Measurements from ENCODE around the gene SCAP. TPM values are rescaled to one million over a fixed set of nuclear protein-coding genes. Genes with fewer than 3 reads are reported as not detected.

Gene SCAP
- polyA plus RNA-seq, 1 of the 3 experiments (the other 2 are of a cell fraction) = 28.0 TPM

- POLR2A ChIA-PET = no interaction called here
- H3K4me1 ChIP-seq (ENCODE audit: control insufficient read depth in 1 of 2, insufficient read depth in 2 of 2, low read depth in 1 of 2, low read length in 1 of 2) = no peaks in the 10 kb centered on the region
- no peaks in the 10 kb centered on the region for H3K27me3 ChIP-seq (ENCODE audit: insufficient read depth)
- no peak overlapping the region for H3K27ac ChIP-seq (ENCODE audit: low read depth in 2 of 2, low read length in 1 of 2)
- H3K4me3 ChIP-seq (ENCODE audit: low read depth in 2 of 2, low read length in 1 of 2) = no peak overlapping the region
- H3K79me2 ChIP-seq (ENCODE audit: insufficient read depth) = peaks cover 5% of the 10 kb centered on the region; the same call in 1 of the 2 replicates
- CTCF ChIA-PET = interaction anchor here (3.0 kb wide), 1 partner anchor 10 kb away, joined by 16 read pairs; no protein-coding TSS in a partner anchor
- no peaks in the 10 kb centered on the region for H4K20me1 ChIP-seq (ENCODE audit: insufficient read depth)
- H3K4me2 ChIP-seq = no peak overlapping the region
- TF ChIP-seq TAF1 (IDR thresholded peaks at IDR 0.05; ENCODE audit: borderline replicate concordance, low read depth, low read length) = no peak
- TF ChIP-seq CHD2 (IDR thresholded peaks at IDR 0.05; ENCODE audit: low read length, partially characterized antibody) = no peak
- TF ChIP-seq RCOR1 (IDR thresholded peaks at IDR 0.05; ENCODE audit: low read length) = no peak
- H3F3A ChIP-seq (replicated peaks; ENCODE audit: insufficient read depth) = no peaks in the 10 kb centered on the region
- no peak overlapping the region for H2AFZ ChIP-seq (ENCODE audit: low read depth)
- H3K9me2 ChIP-seq = no peaks in the 10 kb centered on the region
- H3K36me3 ChIP-seq (replicated peaks in 1 of 2; ENCODE audit: control insufficient read depth in 1 of 2, insufficient read depth in 2 of 2, low read length in 1 of 2) = peaks cover 21 to 30% of the 10 kb centered on the region in 2 experiments
- H3K9me3 ChIP-seq = no peaks in the 10 kb centered on the region
- 99% methylated on average over 3 of the region's 3 CpGs for WGBS (ENCODE audit: low lambda C conversion rate)
- H3K9ac ChIP-seq = no peak overlapping the region
- DNase-seq = no peak
These were observed 44.5 kb downstream of the SCAP start for GRCh38 chr3:47431225-47431624.

DNA sequence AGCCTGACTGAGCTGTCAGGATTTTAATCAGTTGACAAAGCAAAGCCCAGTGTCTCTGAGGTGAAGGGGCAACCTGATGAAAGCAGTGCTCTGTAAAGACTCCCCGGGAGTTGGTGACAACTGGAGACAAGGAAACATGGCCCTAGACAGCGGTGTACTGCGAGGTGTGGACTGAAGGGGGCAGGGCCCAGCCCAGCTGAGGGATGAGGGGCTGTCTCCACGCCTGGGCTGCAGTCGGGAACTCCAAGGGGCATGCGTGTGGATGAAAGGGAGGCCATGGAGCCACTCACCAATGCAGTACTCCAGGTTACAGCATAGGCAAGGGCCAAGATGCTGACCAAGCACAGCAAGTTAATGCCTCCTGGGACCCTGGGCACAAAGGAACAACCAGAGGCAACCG is 45.1 kb downstream of the SCAP start:
- no peak for DNase-seq
- Histone ChIP-seq H3K27me3 (ENCODE audit: insufficient read depth) (no peaks in the 10 kb centered on the region), H3K36me3 (replicated peaks in 1 of 2; ENCODE audit: control insufficient read depth in 1 of 2, insufficient read depth in 2 of 2, low read length in 1 of 2) (peaks cover 21 to 36% of the 10 kb centered on the region in 2 experiments), H4K20me1 (ENCODE audit: insufficient read depth) (no peaks in the 10 kb centered on the region), H3K4me3 (ENCODE audit: low read depth in 2 of 2, low read length in 1 of 2) (no peak overlapping the region), H3K79me2 (ENCODE audit: insufficient read depth) (no peaks in the 10 kb centered on the region), H3K4me1 (ENCODE audit: control insufficient read depth in 1 of 2, insufficient read depth in 2 of 2, low read depth in 1 of 2, low read length in 1 of 2) (no peaks in the 10 kb centered on the region), H3F3A (replicated peaks; ENCODE audit: insufficient read depth) (no peaks in the 10 kb centered on the region), H3K27ac (ENCODE audit: low read depth in 2 of 2, low read length in 1 of 2) (no peak overlapping the region), H3K4me2 (no peak overlapping the region), H2AFZ (ENCODE audit: low read depth) (no peak overlapping the region), H3K9me2 (no peaks in the 10 kb centered on the region), H3K9ac (no peak overlapping the region), H3K9me3 (no peaks in the 10 kb centered on the region)
- no peak for TF ChIP-seq RXRA (IDR thresholded peaks at IDR 0.05; ENCODE audit: borderline replicate concordance, low read depth)
- TF ChIP-seq RFX5 (IDR thresholded peaks at IDR 0.05; ENCODE audit: low read length) = no peak
- no peak for TF ChIP-seq TAF1 (IDR thresholded peaks at IDR 0.05; ENCODE audit: borderline replicate concordance, low read depth, low read length)
- TF ChIP-seq NFIC (IDR thresholded peaks at IDR 0.05; ENCODE audit: borderline replicate concordance) = no peak
- no peak for TF ChIP-seq TCF12 (IDR thresholded peaks at IDR 0.05)
- TF ChIP-seq, protein P1, sequence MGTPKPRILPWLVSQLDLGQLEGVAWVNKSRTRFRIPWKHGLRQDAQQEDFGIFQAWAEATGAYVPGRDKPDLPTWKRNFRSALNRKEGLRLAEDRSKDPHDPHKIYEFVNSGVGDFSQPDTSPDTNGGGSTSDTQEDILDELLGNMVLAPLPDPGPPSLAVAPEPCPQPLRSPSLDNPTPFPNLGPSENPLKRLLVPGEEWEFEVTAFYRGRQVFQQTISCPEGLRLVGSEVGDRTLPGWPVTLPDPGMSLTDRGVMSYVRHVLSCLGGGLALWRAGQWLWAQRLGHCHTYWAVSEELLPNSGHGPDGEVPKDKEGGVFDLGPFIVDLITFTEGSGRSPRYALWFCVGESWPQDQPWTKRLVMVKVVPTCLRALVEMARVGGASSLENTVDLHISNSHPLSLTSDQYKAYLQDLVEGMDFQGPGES (IDR thresholded peaks at IDR 0.05; ENCODE audit: low read depth, low read length) = no peak
- no peak for TF ChIP-seq SMC3 (IDR thresholded peaks at IDR 0.05; ENCODE audit: low read depth, low read length)
- no peak for TF ChIP-seq MEF2A (IDR thresholded peaks at IDR 0.05; ENCODE audit: borderline replicate concordance, low read depth)
- no peak for TF ChIP-seq POLR2AphosphoS5 (IDR thresholded peaks at IDR 0.05; ENCODE audit: low read depth, low read length)
- no peak for TF ChIP-seq FOXJ3 (CRISPR knock-in tag; IDR thresholded peaks at IDR 0.05)
- TF ChIP-seq, protein P2, sequence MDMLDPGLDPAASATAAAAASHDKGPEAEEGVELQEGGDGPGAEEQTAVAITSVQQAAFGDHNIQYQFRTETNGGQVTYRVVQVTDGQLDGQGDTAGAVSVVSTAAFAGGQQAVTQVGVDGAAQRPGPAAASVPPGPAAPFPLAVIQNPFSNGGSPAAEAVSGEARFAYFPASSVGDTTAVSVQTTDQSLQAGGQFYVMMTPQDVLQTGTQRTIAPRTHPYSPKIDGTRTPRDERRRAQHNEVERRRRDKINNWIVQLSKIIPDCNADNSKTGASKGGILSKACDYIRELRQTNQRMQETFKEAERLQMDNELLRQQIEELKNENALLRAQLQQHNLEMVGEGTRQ (IDR thresholded peaks at IDR 0.05; ENCODE audit: borderline replicate concordance, low read depth, low read length) = no peak
- TF ChIP-seq EP300 (IDR thresholded peaks at IDR 0.05; ENCODE audit: borderline replicate concordance in 1 of 2, low read depth in 1 of 2, low read length in 1 of 2) = no peak
- TF ChIP-seq GATA2 (CRISPR knock-in tag; IDR thresholded peaks at IDR 0.05) = no peak
- TF ChIP-seq FOXM1 (IDR thresholded peaks at IDR 0.05; ENCODE audit: low read depth) = no peak
- no peak for TF ChIP-seq TEAD4 (IDR thresholded peaks at IDR 0.05; ENCODE audit: borderline replicate concordance, insufficient read depth)
- no peak for TF ChIP-seq PBX3 (IDR thresholded peaks at IDR 0.05)
- TF ChIP-seq RCOR1 (IDR thresholded peaks at IDR 0.05; ENCODE audit: low read length) = no peak
- no peak for TF ChIP-seq EZH2phosphoT487 (IDR thresholded peaks at IDR 0.05; ENCODE audit: borderline replicate concordance, low read depth)
- CTCF ChIA-PET = interaction anchor here (3.0 kb wide), 1 partner anchor 10 kb away, joined by 16 read pairs; no protein-coding TSS in a partner anchor
- POLR2A ChIA-PET = no interaction called here
- 96% methylated on average over 7 of the region's 7 CpGs for WGBS (ENCODE audit: low lambda C conversion rate)

All from SK-N-SH (cell line).